Dendritic cell treated with granulocyte-macrophage colony-stimulating factor and Interleukin-4, amounts not matched to agents 40 ng/mL and 50 ng/mL, for 4 days (primary cell): ENCODE data around the gene WIPF3.
A peak's percentile ranks its signal among the peaks of the same experiment; 100 is the strongest.

Experiments
- H3K27ac Mint-ChIP-seq: one replicate; pipeline ENCODE4 v1.8.0; 2022; ENCODE audit warnings: mild to moderate bottlenecking, mixed read lengths
- H3K27me3 Mint-ChIP-seq: one replicate; pipeline ENCODE4 v1.8.0; 2022; ENCODE audit warnings: mild to moderate bottlenecking, mixed read lengths
- H3K36me3 Mint-ChIP-seq: one replicate; pipeline ENCODE4 v1.8.0; 2022; ENCODE audit warnings: low read depth, mixed read lengths
- H3K4me1 Mint-ChIP-seq: one replicate; pipeline ENCODE4 v1.8.0; 2022; ENCODE audit warnings: low read depth, mixed read lengths
- H3K4me3 Mint-ChIP-seq: one replicate; pipeline ENCODE4 v1.8.0; 2022; ENCODE audit warnings: mild to moderate bottlenecking, moderate library complexity, mixed read lengths
- H3K9me3 Mint-ChIP-seq: one replicate; pipeline ENCODE4 v1.8.0; 2022; ENCODE audit warnings: mixed read lengths
- intact Hi-C: fragments of 100-400 bp; cut with micrococcal nuclease; formaldehyde crosslinking; loops from one replicate; pipeline ENCODE4 v1.15.0; 2022

WIPF3 gene

DNA sequence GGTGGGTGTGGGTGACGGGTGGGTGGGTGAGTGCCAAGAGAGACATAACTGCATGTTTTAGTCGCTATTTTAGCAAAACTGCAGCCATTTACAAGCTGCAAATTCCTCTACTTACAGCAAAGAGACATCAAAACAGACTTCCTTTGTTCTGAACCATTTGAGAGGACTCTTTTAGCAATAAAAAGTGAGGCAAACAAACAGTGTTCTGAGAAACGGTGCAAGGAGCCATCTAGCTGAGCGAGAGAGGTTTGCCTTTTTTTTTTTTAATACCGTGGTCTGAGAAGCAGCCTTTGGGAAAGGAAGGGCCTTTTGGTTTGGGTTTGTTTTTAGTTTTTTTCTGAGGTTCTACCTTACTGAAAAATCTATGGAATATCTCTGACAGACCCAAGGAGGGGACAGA is 120.4 kb downstream of the WIPF3 start:
- peaks cover 78% of the 10 kb centered on the region for H3K36me3 Mint-ChIP-seq
- no peaks in the 10 kb centered on the region for H3K9me3 Mint-ChIP-seq
- H3K27ac Mint-ChIP-seq, result no peak overlapping the region
- intact Hi-C loops, result no loop called here
- H3K4me3 Mint-ChIP-seq, result no peak overlapping the region
- no peaks in the 10 kb centered on the region for H3K27me3 Mint-ChIP-seq
- no peaks in the 10 kb centered on the region for H3K4me1 Mint-ChIP-seq

- no peaks in the 10 kb centered on the region for H3K9me3 Mint-ChIP-seq
- no peaks in the 10 kb centered on the region for H3K27me3 Mint-ChIP-seq
- H3K4me3 Mint-ChIP-seq, result no peak overlapping the region
- H3K4me1 Mint-ChIP-seq, result no peaks in the 10 kb centered on the region
- H3K36me3 Mint-ChIP-seq, result peaks cover 70% of the 10 kb centered on the region
- H3K27ac Mint-ChIP-seq, result no peak overlapping the region
- intact Hi-C loops, result no loop called here
These were observed 122.9 kb downstream of the WIPF3 start for GRCh38 chr7:29929018-29929807.

DNA sequence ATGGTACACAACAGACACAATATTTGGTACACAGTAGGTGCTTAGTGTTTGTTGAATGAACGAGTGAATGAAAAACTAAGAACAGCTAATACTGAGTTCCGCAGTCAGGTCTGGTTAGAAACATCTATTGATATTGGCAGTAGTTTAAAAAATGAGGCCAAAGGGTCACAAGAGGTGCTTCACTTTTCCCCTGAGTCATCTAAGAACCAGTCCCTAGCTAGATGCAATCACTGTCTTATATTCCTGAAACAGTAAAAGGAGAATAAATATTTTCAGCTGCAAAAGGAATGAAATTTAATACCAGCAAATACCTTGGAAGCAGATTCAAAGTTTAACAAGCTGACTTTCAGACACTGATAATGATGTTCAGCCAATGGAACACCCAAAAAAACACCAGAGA is 128.8 kb downstream of the WIPF3 start:
- Mint-ChIP-seq H3K4me3 (no peak overlapping the region), H3K9me3 (no peaks in the 10 kb centered on the region), H3K4me1 (no peaks in the 10 kb centered on the region), H3K36me3 (peaks cover 87% of the 10 kb centered on the region), H3K27ac (no peak overlapping the region), H3K27me3 (no peaks in the 10 kb centered on the region)
- intact Hi-C loops, result loop anchor here (10.0 kb wide), 1 partner anchor 470 kb away; no protein-coding TSS in a partner anchor

GRCh38 chr7:29937132-29937531 is 130.8 kb downstream of the WIPF3 start:
- no peak overlapping the region for H3K4me3 Mint-ChIP-seq
- H3K36me3 Mint-ChIP-seq, result peaks cover 87% of the 10 kb centered on the region
- H3K4me1 Mint-ChIP-seq, result no peaks in the 10 kb centered on the region
- H3K27ac Mint-ChIP-seq, result no peak overlapping the region
- no peaks in the 10 kb centered on the region for H3K9me3 Mint-ChIP-seq
- no peaks in the 10 kb centered on the region for H3K27me3 Mint-ChIP-seq
- intact Hi-C loops, result loop anchor here (10.0 kb wide), 1 partner anchor 468 kb away; no protein-coding TSS in a partner anchor

GRCh38 chr7:29940199-29940598 is 133.9 kb downstream of the WIPF3 start:
- no peaks in the 10 kb centered on the region for H3K9me3 Mint-ChIP-seq
- H3K4me1 Mint-ChIP-seq, result no peaks in the 10 kb centered on the region
- H3K36me3 Mint-ChIP-seq, result peaks cover 94% of the 10 kb centered on the region
- H3K4me3 Mint-ChIP-seq, result no peak overlapping the region
- no peak overlapping the region for H3K27ac Mint-ChIP-seq
- intact Hi-C loops, result no loop called here
- H3K27me3 Mint-ChIP-seq, result no peaks in the 10 kb centered on the region

GRCh38 chr7:29945259-29945809 is 139.0 kb downstream of the WIPF3 start:
- H3K4me3 Mint-ChIP-seq, result no peak overlapping the region
- no peaks in the 10 kb centered on the region for H3K9me3 Mint-ChIP-seq
- H3K36me3 Mint-ChIP-seq, result peaks cover 77% of the 10 kb centered on the region
- H3K4me1 Mint-ChIP-seq, result no peaks in the 10 kb centered on the region
- intact Hi-C loops, result loop anchor here (5.0 kb wide), 1 partner anchor 117 kb away; no protein-coding TSS in a partner anchor
- no peak overlapping the region for H3K27ac Mint-ChIP-seq
- no peaks in the 10 kb centered on the region for H3K27me3 Mint-ChIP-seq

DNA sequence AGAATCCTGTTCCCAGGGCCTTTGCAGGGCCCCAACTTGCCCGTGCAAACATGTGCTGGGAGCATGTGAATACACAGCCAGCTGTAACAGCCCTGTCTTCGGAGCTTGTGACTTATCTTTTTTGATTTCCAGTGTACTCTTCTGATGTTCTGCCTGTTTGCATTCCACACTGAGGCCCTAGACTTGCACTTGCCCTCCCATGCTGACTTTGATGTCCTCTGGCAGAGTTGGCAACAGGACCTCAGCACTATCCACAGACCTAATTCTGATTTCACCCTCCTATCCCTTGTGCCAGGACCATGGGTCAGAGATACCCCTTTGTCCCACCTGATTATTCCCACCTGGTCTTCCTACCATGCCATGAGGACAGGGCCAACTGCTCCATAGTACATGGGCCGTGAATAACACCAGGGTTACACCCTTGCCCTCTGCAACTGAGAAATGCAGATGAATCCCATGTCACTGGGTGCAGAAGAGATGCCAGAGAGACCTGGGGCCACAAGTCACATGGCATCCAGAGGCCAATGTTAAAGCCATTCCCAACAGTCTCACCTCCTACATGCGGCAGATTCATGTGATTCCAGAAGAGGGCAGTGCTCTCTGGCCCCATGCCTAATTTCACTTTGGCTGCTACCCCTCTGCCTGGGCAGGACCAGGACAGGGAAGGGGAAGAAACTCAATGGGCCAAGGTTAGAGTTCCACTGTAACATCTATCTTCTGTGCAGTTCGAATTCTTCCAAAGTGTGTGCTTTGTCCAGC is 140.3 kb downstream of the WIPF3 start:
- no peaks in the 10 kb centered on the region for H3K9me3 Mint-ChIP-seq
- peaks cover 77% of the 10 kb centered on the region for H3K36me3 Mint-ChIP-seq
- no peak overlapping the region for H3K4me3 Mint-ChIP-seq
- H3K27ac Mint-ChIP-seq, result no peak overlapping the region
- intact Hi-C loops, result loop anchor here (5.0 kb wide), 1 partner anchor 116 kb away; no protein-coding TSS in a partner anchor
- no peaks in the 10 kb centered on the region for H3K27me3 Mint-ChIP-seq
- no peaks in the 10 kb centered on the region for H3K4me1 Mint-ChIP-seq

- Mint-ChIP-seq H3K27me3 (no peaks in the 10 kb centered on the region), H3K27ac (no peak overlapping the region), H3K4me1 (peaks cover 4% of the 10 kb centered on the region), H3K9me3 (no peaks in the 10 kb centered on the region), H3K4me3 (no peak overlapping the region), H3K36me3 (peaks cover 78% of the 10 kb centered on the region)
- intact Hi-C loops, result loop anchor here (5.0 kb wide), 1 partner anchor 114 kb away; no protein-coding TSS in a partner anchor
These were observed 142.3 kb downstream of the WIPF3 start for GRCh38 chr7:29948587-29948986.

GRCh38 chr7:29950480-29950879 is 144.2 kb downstream of the WIPF3 start:
- Mint-ChIP-seq H3K4me3 (no peak overlapping the region), H3K9me3 (no peaks in the 10 kb centered on the region), H3K36me3 (peaks cover 76% of the 10 kb centered on the region), H3K27ac (no peak overlapping the region), H3K27me3 (no peaks in the 10 kb centered on the region), H3K4me1 (peaks cover 20% of the 10 kb centered on the region)
- intact Hi-C loops, result no loop called here

DNA sequence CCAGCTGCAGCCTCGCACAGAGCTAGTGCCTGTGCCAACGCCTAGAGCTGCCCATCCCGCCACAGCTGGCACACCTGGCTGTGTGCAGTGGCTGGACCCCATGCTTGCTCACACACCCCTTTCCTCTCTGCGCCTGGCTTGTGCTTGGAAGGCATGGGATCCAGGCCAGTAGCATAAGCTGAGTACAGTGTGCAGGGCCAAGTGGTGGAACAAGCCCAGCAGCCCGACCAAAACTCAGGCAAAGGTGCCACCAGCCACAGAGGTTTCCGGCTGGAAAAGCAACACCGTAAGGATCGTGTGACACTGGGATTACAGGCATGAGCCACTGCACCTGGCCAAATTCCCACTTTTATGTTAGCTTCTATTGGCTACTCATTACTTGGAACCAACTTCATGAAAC is 144.9 kb downstream of the WIPF3 start:
- Mint-ChIP-seq H3K9me3 (no peaks in the 10 kb centered on the region), H3K27me3 (no peaks in the 10 kb centered on the region), H3K27ac (no peak overlapping the region), H3K4me1 (peaks cover 25% of the 10 kb centered on the region), H3K4me3 (no peak overlapping the region), H3K36me3 (peaks cover 73% of the 10 kb centered on the region)
- intact Hi-C loops, result no loop called here

- Mint-ChIP-seq H3K27me3 (no peaks in the 10 kb centered on the region), H3K9me3 (no peaks in the 10 kb centered on the region), H3K4me1 (peaks cover 28% of the 10 kb centered on the region), H3K36me3 (peaks cover 61% of the 10 kb centered on the region), H3K4me3 (no peak overlapping the region), H3K27ac (peak overlapping the region; percentile 24)
- intact Hi-C loops, result no loop called here
These were observed 147.5 kb downstream of the WIPF3 start for GRCh38 chr7:29953726-29954347.

DNA sequence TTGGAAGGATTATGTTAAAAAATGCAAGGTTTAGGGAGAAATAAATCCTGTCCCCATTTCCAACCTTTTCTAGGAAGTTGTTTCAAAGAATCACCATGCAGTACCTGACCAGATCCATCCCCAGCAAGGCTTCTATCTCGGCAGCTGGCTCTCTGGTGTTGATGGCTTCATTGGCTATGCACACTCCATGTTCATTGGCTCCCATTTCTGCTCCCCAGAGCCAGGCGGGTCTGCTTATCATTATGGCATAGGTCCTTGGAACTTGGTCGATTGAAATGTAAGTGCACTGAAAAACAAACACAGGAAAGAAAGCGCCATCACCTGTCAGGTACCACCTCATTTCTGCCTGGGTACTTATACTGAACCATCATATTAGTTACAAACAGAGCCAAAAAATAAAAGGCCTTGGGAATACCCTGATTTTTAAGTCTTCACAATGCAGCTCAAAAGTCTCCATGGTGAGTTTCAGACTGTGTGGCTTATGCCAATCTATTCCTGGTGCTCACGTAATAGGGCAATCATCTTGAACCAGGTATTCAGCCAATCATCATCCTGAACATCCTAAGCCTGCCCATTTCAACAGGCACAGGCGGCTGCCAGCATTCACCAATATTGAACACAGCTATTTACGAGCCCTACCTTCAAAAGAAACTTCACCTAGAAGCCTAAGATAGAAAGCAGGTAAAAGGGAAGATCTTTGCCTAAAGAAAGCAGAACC is 148.9 kb downstream of the WIPF3 start:
- no peak overlapping the region for H3K4me3 Mint-ChIP-seq
- peaks cover 60% of the 10 kb centered on the region for H3K36me3 Mint-ChIP-seq
- H3K4me1 Mint-ChIP-seq, result peaks cover 28% of the 10 kb centered on the region
- H3K27me3 Mint-ChIP-seq, result no peaks in the 10 kb centered on the region
- H3K9me3 Mint-ChIP-seq, result peaks cover 9% of the 10 kb centered on the region
- intact Hi-C loops, result no loop called here
- no peak overlapping the region for H3K27ac Mint-ChIP-seq

DNA sequence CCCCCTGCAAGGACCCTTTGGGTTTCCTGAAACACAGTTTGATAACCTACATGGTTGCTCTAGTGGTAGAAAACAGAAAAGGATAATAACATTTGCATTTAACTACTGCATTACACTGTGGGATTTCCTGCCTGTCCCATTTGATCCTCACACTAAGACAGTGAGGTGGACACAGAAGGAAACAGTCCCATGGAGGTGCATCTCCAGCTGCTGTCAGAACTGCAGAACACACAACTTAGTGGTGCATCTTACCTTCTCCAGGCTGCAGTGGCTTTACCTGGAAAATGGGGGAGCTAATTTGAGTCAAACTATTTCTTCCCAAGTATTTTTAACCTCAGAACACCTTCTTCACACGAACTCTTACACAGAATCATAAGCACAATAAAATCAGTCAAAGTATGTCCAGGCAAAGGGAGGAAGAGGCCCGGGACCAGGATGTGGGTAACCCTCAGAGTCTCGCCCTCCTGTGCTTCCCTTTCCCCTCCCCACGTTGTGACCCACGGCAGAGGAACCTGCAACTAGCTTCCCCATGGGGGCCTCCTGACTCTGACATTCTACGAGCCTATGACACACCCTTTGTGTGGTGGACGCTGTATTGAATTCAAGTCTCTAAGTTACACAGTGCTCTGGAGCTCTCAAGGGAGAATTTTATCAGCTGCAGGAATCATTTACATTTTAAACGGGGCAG is 149.6 kb downstream of the WIPF3 start:
- no peak overlapping the region for H3K27ac Mint-ChIP-seq
- H3K9me3 Mint-ChIP-seq, result peaks cover 9% of the 10 kb centered on the region
- peaks cover 53% of the 10 kb centered on the region for H3K36me3 Mint-ChIP-seq
- no peaks in the 10 kb centered on the region for H3K27me3 Mint-ChIP-seq
- intact Hi-C loops, result no loop called here
- H3K4me1 Mint-ChIP-seq, result peaks cover 28% of the 10 kb centered on the region
- H3K4me3 Mint-ChIP-seq, result no peak overlapping the region
